Tibial artery (tissue), 4 donors: Measurements from ENCODE around the gene CCR9.

Experiments
- DNase-seq, 2 donors: peaks; one replicate each; pipeline ENCODE4 v3.0.0-alpha.2; 2019
- H3K27ac ChIP-seq, 2 donors: fragments of 200-600 bp; sonication (generic) in 1 of 2; 1 replicate in 1 of 2; 2 replicates in 1 of 2; pipeline ENCODE4 v1.5.1; 2018 to 2019; ENCODE audit warnings: mild to moderate bottlenecking in 1 of 2
- H3K27me3 ChIP-seq, 2 donors: fragments of 200-600 bp; sonication (generic) in 1 of 2; one replicate each; pipeline versions ENCODE4 v1.5.1 to v1.6.0; 2016 to 2019
- H3K36me3 ChIP-seq, 3 donors: fragments of 200-600 bp; sonication (generic) in 2 of 3; one replicate each; pipeline ENCODE4 v1.5.1; 2016 to 2019; ENCODE audit warnings: mild to moderate bottlenecking in 2 of 3
- H3K4me1 ChIP-seq, 4 donors: fragments of 200-600 bp; sonication (generic) in 2 of 4; 1 replicate in 3 of 4; 2 replicates in 1 of 4; pipeline ENCODE4 v1.5.1; 2016 to 2019
- H3K4me3 ChIP-seq, 2 donors: fragments of 200-600 bp; sonication (generic) in 1 of 2; 1 replicate in 1 of 2; 2 replicates in 1 of 2; pipeline ENCODE4 v1.5.1; 2018 to 2019; ENCODE audit warnings: mild to moderate bottlenecking in 2 of 2
- H3K9me3 ChIP-seq, 3 donors: fragments of 200-600 bp; sonication (generic) in 1 of 3; one replicate each; pipeline ENCODE4 v1.5.1; 2016 to 2019
- CTCF ChIP-seq, 2 experiments: fragments of 200-600 bp in 1 of 2; fragments of 450-650 bp in 1 of 2; IDR thresholded peaks; one replicate each; pipeline ENCODE4 v1.5.1; 2017 to 2019; ENCODE audit warnings: antibody characterized with exemption in 2 of 2, mild to moderate bottlenecking in 1 of 2, moderate library complexity in 1 of 2
- intact Hi-C: fragments of 100-400 bp; cut with DNase I; formaldehyde crosslinking; loops from one replicate; pipeline ENCODE4 v1.15.0; 2023; ENCODE audit warnings: low total_unique reads

The CCR9 gene

GRCh38 chr3:45868213-45868612 lies 18.1 kb upstream of the CCR9 start:
- Histone ChIP-seq H3K27me3 (no peaks in the 10 kb centered on the region), H3K27ac (no peak overlapping the region), H3K9me3 (no peaks in the 10 kb centered on the region), H3K4me1 (no peaks in the 10 kb centered on the region), H3K4me3 (no peak overlapping the region), H3K36me3 (no peaks in the 10 kb centered on the region)
- intact Hi-C loops: no loop called here
- no peak for TF ChIP-seq CTCF (IDR thresholded peaks at IDR 0.05)
- DNase-seq: no peak

- Histone ChIP-seq H3K9me3 (no peaks in the 10 kb centered on the region), H3K27me3 (no peaks in the 10 kb centered on the region), H3K4me1 (no peaks in the 10 kb centered on the region), H3K36me3 (no peaks in the 10 kb centered on the region), H3K27ac (no peak overlapping the region), H3K4me3 (no peak overlapping the region)
- intact Hi-C loops: no loop called here
- no peak for DNase-seq
- no peak for TF ChIP-seq CTCF (IDR thresholded peaks at IDR 0.05)
Observed at GRCh38 chr3:45868650-45869049, 17.7 kb upstream of the CCR9 start.

- H3K4me1 ChIP-seq: no peaks in the 10 kb centered on the region
- H3K27me3 ChIP-seq: no peaks in the 10 kb centered on the region
- no peak overlapping the region for H3K4me3 ChIP-seq
- H3K36me3 ChIP-seq: no peaks in the 10 kb centered on the region
- intact Hi-C loops: no loop called here
- no peaks in the 10 kb centered on the region for H3K9me3 ChIP-seq
- DNase-seq: no peak
- TF ChIP-seq CTCF (IDR thresholded peaks at IDR 0.05): no peak
- no peak overlapping the region for H3K27ac ChIP-seq
Observed at GRCh38 chr3:45869638-45870037, 16.7 kb upstream of the CCR9 start.

- H3K4me1 ChIP-seq: no peaks in the 10 kb centered on the region
- no peak for DNase-seq
- no peaks in the 10 kb centered on the region for H3K9me3 ChIP-seq
- intact Hi-C loops: no loop called here
- no peak for TF ChIP-seq CTCF (IDR thresholded peaks at IDR 0.05)
- no peaks in the 10 kb centered on the region for H3K27me3 ChIP-seq
- H3K36me3 ChIP-seq: no peaks in the 10 kb centered on the region
- H3K27ac ChIP-seq: no peak overlapping the region
- no peak overlapping the region for H3K4me3 ChIP-seq
Observed at GRCh38 chr3:45870099-45870498, 16.2 kb upstream of the CCR9 start.

- intact Hi-C loops: no loop called here
- no peaks in the 10 kb centered on the region for H3K4me1 ChIP-seq
- no peak for TF ChIP-seq CTCF (IDR thresholded peaks at IDR 0.05)
- H3K27me3 ChIP-seq: no peaks in the 10 kb centered on the region
- no peak for DNase-seq
- no peaks in the 10 kb centered on the region for H3K36me3 ChIP-seq
- H3K9me3 ChIP-seq: no peaks in the 10 kb centered on the region
- H3K27ac ChIP-seq: no peak overlapping the region
- H3K4me3 ChIP-seq: no peak overlapping the region
Observed at GRCh38 chr3:45871780-45872179, 14.6 kb upstream of the CCR9 start.

GRCh38 chr3:45872569-45872968 lies 13.8 kb upstream of the CCR9 start:
- H3K27ac ChIP-seq: no peak overlapping the region
- no peak overlapping the region for H3K4me3 ChIP-seq
- H3K36me3 ChIP-seq: no peaks in the 10 kb centered on the region
- DNase-seq: no peak
- H3K4me1 ChIP-seq: no peaks in the 10 kb centered on the region
- TF ChIP-seq CTCF (IDR thresholded peaks at IDR 0.05): no peak
- no peaks in the 10 kb centered on the region for H3K27me3 ChIP-seq
- intact Hi-C loops: no loop called here
- H3K9me3 ChIP-seq: no peaks in the 10 kb centered on the region
